ENCODE results near the gene MAP4K3.

MAP4K3 gene

GRCh38 chr2:39413063-39413737 lies 23.9 kb downstream of the MAP4K3 start:
- no peak for TF ChIP-seq CTCF (IDR thresholded peaks at IDR 0.05; ENCODE audit: control extremely low read depth, extremely low read depth, low read depth, missing control alignments)
- no peak for DNase-seq (ENCODE audit: extremely low spot score)
- POLR2A ChIA-PET, result no interaction called here
- CTCF ChIA-PET, result interaction anchor here (1.1 to 4.6 kb wide), 3 partner anchors 12 to 28 kb away, joined by 3 to 21 read pairs (median 3); no protein-coding TSS in a partner anchor

GRCh38 chr2:39411181-39411944 lies 25.7 kb downstream of the MAP4K3 start:
- no peak for DNase-seq (ENCODE audit: extremely low spot score)
- POLR2A ChIA-PET, result no interaction called here
- TF ChIP-seq CTCF (IDR thresholded peaks at IDR 0.05; ENCODE audit: control extremely low read depth, extremely low read depth, low read depth, missing control alignments), result no peak
- CTCF ChIA-PET, result interaction anchor here (0.8 to 4.6 kb wide), 3 partner anchors 10 to 318 kb away, joined by 3 to 21 read pairs (median 4); no protein-coding TSS in a partner anchor

DNA sequence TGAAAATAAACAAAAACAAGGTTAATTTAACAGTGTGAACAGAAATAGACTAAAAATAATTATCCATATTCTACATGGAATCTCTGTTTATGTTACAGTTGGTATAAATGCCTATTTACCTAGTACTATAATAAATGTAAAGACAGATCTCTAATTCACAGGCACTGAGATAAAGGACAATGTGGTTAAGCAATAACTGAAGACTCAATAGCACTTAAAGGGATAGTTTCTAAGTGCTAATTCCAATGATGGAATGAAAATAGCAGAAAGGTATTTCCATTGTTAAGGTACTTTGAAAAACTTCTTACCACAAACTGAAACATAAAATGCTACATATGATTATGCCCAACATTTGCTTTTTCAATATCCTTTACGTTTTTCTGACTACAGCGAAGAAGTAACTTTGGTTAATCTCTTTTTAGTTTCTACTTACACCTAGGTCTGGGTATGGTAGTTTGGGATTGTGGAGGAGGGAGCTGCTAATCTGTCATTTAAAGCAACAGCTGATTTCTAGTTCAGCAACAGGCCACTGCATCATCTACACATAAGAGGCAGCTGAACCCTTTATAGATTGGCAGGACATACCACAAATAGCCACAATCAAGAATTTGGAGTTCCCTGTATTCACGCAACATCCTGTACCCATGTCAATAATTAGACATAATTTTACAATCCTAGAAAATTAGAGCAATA lies 27.2 kb downstream of the MAP4K3 start:
- no peak for DNase-seq (ENCODE audit: extremely low spot score)
- ChIA-PET CTCF (interaction anchor here (1.3 to 4.6 kb wide), 2 partner anchors 9 to 14 kb away, joined by 3 to 21 read pairs; no protein-coding TSS in a partner anchor), POLR2A (no interaction called here)
- TF ChIP-seq CTCF (IDR thresholded peaks at IDR 0.05; ENCODE audit: control extremely low read depth, extremely low read depth, low read depth, missing control alignments), result no peak

GRCh38 chr2:39408351-39409136 lies 28.5 kb downstream of the MAP4K3 start:
- no peak for TF ChIP-seq CTCF (IDR thresholded peaks at IDR 0.05; ENCODE audit: control extremely low read depth, extremely low read depth, low read depth, missing control alignments)
- ChIA-PET POLR2A (no interaction called here), CTCF (interaction anchor here (1.3 kb wide), 1 partner anchor 13 kb away, joined by 3 read pairs; no protein-coding TSS in a partner anchor)
- peak; percentile 24 for DNase-seq (ENCODE audit: extremely low spot score)

DNA sequence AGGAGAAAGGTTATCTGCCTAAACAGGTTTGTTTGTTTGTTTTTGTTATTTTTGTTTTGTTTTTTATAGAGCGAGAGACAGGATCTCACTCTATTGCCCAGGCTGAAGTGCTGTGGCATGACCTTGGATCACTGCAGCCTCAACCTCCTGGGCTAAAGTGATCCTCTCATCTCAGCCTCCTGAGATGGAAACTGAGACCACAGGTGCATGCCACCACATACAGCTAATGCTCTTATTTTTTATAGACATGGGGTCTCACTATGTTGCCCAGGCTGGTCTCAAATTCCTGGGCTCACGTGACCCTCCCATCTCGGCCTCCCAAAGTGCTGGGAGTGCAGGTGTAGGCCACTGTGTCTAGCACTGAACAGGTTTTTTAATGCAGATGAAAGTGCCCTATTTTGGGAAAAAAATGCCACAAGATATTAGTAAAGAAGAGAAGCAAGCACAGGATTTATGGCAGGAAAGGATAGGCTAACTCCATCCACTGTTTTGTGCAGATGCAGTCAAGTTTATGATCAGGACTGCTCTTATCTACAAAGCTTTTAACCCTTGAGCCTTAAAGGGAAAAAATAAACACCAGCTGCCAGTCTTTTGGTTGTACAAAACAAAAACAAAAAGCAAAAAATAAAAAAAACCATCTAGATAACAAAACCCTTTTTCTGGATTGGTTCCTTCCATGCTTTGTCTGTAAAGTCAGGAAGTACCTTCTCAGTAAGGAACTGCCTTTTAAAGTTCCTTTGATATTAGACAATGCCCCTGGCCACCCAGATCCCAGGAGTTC lies 29.4 kb downstream of the MAP4K3 start:
- no peak for TF ChIP-seq CTCF (IDR thresholded peaks at IDR 0.05; ENCODE audit: control extremely low read depth, extremely low read depth, low read depth, missing control alignments)
- ChIA-PET POLR2A (no interaction called here), CTCF (no interaction called here)
- DNase-seq (ENCODE audit: extremely low spot score), result no peak

All from GM10248 (cell line).